Kidney epithelial cell (primary cell): ENCODE data around the gene UVRAG. TPM values are rescaled to one million over a fixed set of nuclear protein-coding genes. Genes with fewer than 3 reads are reported as not detected.

Experiments used
- DNase-seq: peaks from one replicate; pipeline ENCODE4 v3.0.0-alpha.2; 2010; ENCODE audit warnings: low read depth
- H3K27me3 ChIP-seq: 2 replicates; pipeline ENCODE4 v1.6.0; 2011; ENCODE audit warnings: low read length; ENCODE audit not compliant: control insufficient read depth, insufficient read depth
- H3K36me3 ChIP-seq: 2 replicates; pipeline ENCODE4 v1.5.1; 2011; ENCODE audit warnings: low read length; ENCODE audit not compliant: control insufficient read depth, insufficient read depth
- H3K4me3 ChIP-seq: 2 replicates; pipeline ENCODE4 v1.5.1; 2011; ENCODE audit warnings: low read depth, mild to moderate bottlenecking, control low read depth, low read length
- CTCF ChIP-seq: IDR thresholded peaks from 2 replicates; pipeline ENCODE4 v1.5.1; 2011; ENCODE audit warnings: mild to moderate bottlenecking, moderate library complexity, low read length, control low read depth, inconsistent platforms; ENCODE audit not compliant: insufficient read depth, poor library complexity, severe bottlenecking
- total RNA-seq: library from RNA; depleted of rRNA; stranded (reverse); fragments of >200 nt; gene quantifications from 2 replicates; pipeline ENCODE4 v1.2.3, GENCODE V29; 2015

The UVRAG gene
- total RNA-seq, 1 donor from 2014 or later: 16.2 TPM

GRCh38 chr11:76005756-76006155 is 190.7 kb downstream of the UVRAG start:
- no peak for TF ChIP-seq CTCF
- DNase-seq: no peak

GRCh38 chr11:76007166-76007565 is 192.2 kb downstream of the UVRAG start:
- H3K4me3 ChIP-seq: no peak overlapping the region
- TF ChIP-seq CTCF: no peak
- DNase-seq: no peak

More at GRCh38 chr11:76005756-76006155, 190.7 kb downstream of the UVRAG start:
- H3K36me3 ChIP-seq: no peaks in the 10 kb centered on the region
- H3K4me3 ChIP-seq: no peak overlapping the region
- H3K27me3 ChIP-seq: no peaks in the 10 kb centered on the region

GRCh38 chr11:76008474-76008873 is 193.5 kb downstream of the UVRAG start:
- no peak overlapping the region for H3K4me3 ChIP-seq
- no peak for DNase-seq
- H3K36me3 ChIP-seq: no peaks in the 10 kb centered on the region
- TF ChIP-seq CTCF: no peak
- H3K27me3 ChIP-seq: no peaks in the 10 kb centered on the region

More at GRCh38 chr11:76007166-76007565, 192.2 kb downstream of the UVRAG start:
- H3K27me3 ChIP-seq: no peaks in the 10 kb centered on the region
- no peaks in the 10 kb centered on the region for H3K36me3 ChIP-seq

- Histone ChIP-seq H3K4me3 (no peak overlapping the region), H3K27me3 (no peaks in the 10 kb centered on the region), H3K36me3 (no peaks in the 10 kb centered on the region)
- DNase-seq: no peak
- TF ChIP-seq CTCF: no peak
Measured at GRCh38 chr11:76010051-76010450, 195.0 kb downstream of the UVRAG start.

GRCh38 chr11:76013526-76013925 is 198.5 kb downstream of the UVRAG start:
- no peak for TF ChIP-seq CTCF
- no peak overlapping the region for H3K4me3 ChIP-seq

More at GRCh38 chr11:76013526-76013925, 198.5 kb downstream of the UVRAG start:
- DNase-seq: no peak
- no peaks in the 10 kb centered on the region for H3K36me3 ChIP-seq
- H3K27me3 ChIP-seq: no peaks in the 10 kb centered on the region
